ENCODE data around the gene SH3TC1.
A peak's percentile ranks its signal among the peaks of the same experiment; 100 is the strongest.

Gene SH3TC1

DNA sequence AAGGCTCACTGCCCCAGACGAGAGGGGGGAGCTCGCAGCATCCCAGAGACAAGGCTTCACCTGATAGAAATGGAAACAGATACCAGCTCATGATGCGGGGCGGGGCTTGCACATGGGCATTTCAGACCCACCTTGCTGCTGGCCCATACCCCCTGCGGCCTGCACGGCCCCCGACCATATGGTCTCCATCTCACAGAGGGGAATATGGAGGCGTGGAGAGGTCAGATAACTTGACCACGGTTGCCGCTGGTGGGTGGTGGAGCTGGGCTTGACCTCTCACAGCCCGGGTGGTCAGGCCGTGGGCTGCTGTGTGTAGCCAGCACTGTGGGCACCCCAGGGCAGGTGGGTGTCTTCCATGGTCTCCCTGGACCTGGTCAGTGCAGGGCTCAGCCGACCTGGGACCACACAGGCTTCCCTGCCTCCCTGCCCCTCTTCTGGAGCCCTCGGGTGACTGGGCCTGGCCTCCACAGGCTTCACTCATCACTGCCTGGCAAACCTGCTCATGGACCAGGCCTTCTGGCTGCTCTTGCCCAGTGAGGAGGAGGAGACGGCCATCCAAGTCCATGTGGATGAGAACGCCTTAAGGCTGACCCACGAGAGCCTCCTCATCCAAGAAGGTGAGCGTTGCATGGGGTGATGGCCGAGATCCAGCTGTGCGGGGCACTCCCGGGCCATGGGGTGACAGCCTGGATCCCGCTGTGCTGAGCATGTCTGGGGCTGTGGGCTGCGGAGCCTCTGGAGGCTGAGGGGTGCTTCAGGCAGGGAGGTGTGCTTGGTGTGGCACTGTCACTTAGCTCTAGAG lies 16.8 kb downstream of the SH3TC1 start:
- no peak for DNase-seq (ENCODE audit: low spot score)

DNA sequence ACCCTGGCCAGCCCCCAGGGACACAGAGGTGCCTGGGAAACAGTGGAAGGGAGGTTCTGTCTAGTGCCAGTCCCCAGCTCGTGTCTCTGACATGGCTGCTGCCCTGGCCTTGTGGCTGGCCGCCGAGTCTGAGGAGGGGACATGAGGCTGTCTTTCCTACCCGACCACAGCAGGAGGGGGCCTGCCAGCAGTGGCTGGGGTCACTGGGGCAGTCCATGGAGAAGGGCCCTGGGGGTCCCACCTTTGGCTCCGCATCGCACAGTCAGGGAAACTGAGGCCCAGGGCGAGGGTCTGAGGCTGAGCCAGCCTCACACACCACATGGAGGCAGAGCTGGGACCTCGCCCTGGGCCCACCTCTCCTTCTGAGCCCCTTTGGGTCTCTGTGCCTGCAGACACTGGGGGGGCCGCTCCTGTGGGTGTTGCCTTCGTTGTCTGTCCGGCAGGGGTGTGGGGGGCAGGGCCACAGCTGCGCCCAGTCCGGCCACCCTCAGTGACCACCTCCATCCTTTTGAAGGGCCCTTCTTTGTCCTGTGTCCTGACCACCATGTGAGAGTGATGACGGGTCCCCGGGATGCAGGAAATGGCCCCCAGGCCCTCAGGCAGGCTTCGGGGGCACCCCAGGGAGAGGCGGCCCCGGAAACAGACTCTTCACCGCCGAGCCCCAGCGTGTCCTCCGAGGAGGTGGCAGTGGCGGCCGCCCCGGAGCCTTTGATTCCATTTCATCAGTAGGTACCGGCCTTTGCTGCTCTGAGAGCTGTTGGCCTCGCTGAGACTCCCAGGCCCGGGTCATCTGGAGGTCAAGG lies 17.6 kb downstream of the SH3TC1 start:
- no peak for DNase-seq (ENCODE audit: low spot score)

GRCh38 chr4:8217246-8217511 lies 18.1 kb downstream of the SH3TC1 start:
- no peak for DNase-seq (ENCODE audit: low spot score)

GRCh38 chr4:8217871-8218270 lies 18.8 kb downstream of the SH3TC1 start:
- DNase-seq (ENCODE audit: low spot score): no peak

GRCh38 chr4:8218371-8219031 lies 19.4 kb downstream of the SH3TC1 start:
- DNase-seq (ENCODE audit: low spot score): no peak

DNA sequence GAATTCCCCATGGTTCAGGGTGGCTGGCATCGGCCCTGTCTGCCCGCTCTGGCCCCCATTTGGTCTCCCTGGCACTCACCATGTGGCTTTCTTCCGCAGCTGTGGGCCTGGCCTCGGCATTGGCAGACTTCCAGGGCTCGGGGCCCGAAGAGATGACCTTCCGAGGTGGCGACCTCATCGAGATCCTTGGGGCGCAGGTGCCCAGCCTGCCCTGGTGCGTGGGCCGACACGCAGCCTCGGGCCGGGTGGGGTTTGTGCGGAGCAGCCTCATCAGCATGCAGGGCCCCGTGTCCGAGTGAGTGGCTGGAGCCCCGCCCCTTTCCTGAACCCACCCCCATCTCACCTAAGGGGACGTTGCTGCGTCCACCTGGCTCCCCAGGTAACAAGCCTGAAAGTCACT lies 20.1 kb downstream of the SH3TC1 start:
- no peak for DNase-seq (ENCODE audit: low spot score)

DNA sequence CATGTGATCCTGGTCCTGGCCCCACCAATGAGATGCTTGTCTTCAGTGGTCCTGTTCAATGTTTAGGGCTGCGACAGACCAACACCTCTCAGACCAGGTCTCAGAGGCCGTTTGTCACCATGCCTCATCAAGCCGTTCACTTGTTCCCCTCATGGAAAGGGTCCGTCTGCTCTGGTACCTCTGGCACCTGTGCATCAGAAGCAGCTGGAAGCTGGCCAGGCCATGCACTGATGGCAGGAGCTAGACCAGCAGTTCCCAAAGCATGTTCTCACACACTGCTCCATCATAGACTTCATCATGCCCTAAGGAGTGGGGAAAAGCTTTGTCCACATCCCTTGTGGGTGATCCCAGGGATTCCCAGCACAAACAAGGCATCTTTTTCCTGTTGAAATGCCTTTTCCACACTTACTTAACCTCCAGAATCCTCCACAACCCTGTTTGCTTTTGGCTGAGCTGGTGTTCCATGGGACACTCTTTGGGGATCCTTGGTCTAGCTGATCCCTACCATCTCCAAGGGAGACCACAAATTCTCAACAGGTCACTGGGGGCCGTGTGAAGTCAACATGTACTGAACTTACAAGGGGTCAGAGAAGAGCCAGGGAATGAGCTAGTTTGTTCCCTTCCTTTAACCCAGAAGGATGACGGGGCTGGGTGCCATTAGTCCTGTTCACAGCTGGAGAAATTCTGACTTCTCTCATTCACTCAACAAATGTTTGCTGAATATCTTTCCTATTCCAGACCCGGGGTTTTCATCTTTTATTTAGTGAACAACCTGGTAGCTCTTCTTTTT lies 21.8 kb downstream of the SH3TC1 start:
- no peak for DNase-seq (ENCODE audit: low spot score)

DNA sequence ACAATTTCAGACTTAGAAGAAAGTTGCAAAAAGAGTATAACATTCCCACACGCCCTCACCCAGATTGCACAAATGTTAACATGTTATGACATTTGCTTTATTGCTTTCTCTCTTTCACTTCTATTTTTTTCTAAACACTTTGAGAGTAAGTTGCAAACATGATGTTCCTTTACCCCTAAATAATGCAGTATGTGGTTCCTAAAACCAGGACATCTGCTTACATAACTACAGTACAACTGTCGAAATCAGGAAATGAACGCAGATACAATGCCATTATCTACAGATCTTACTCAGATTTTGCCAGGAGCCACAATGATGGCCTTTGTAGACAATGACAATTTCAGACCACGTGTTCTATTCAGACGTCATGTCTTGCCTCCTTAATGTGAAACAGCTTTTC lies 22.4 kb downstream of the SH3TC1 start:
- DNase-seq (ENCODE audit: low spot score): no peak

- no peak for DNase-seq (ENCODE audit: low spot score)
Observed at GRCh38 chr4:8221985-8222384, 22.9 kb downstream of the SH3TC1 start.

- no peak for DNase-seq (ENCODE audit: low spot score)
Observed at GRCh38 chr4:8222609-8223388, 23.7 kb downstream of the SH3TC1 start.

DNA sequence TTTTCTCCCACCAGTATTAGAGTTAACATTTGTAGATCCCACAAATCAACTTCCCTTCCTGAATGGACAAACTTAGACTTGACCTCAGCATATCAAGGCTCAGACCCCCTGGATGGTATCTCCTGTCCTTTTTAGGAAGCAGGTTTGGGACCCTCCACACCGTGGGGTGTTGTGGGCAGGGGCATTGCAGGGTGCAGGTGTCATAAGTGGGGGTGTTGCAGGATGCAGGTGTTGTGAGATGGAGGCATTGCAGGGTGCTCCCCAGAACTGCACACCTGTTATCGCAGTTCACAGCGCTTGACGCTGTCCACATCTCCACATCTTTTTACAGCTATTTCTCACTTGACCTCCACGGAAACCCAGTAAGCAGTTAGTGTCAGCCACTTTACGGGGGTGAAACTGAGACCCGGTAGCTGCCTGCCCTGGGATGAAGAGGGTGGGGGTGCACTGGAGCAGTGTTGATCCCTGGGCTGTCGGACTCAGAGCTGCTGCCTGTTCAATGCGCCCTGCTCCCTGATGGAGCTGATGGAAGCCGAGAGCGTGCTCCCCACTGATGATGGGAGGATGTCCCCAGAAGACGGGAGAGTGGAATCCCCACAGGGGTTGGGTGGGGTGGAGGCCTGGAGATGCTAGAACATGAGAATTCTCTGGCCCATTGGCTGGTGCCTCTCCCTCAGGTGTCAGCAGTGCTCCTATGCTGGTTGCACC lies 25.3 kb downstream of the SH3TC1 start:
- no peak for DNase-seq (ENCODE audit: low spot score)

- DNase-seq (ENCODE audit: low spot score): no peak
Observed at GRCh38 chr4:8224975-8225625, 26.0 kb downstream of the SH3TC1 start.

DNA sequence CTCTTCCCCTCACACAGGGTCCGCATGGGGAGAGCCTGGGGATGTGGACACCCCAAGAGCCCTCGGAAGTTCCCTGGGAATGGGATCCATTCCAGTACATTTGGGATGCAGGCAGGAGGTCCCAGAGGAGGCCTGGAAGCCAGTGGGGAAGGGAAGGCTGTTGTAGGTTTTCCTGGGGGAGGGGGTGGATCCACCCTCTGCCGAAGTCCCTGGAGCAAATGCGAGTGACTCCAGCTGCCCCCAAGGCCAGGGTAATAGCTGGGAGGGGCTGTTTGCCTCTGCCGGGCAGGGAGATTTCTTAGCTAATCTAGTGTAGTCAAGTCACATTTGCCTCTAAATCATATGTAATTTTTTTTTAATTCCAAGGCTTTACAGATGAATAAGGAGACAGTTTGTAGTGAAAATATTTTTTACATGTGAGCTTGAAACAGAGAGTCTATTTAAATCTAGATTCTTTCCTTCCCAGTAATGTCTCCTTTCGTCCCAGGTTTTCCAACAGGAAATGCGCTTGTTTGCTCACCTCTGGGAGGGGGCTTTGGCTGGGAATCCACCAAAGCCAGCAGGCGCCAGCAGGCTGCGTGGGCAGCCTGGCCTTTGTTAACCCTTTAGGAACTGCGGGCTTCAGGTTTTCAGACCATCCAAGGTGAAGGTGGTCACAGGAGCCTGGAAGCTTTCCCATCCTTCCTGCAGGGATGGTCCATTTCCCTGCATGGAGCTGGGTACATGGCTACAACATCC lies 26.8 kb downstream of the SH3TC1 start:
- DNase-seq (ENCODE audit: low spot score): no peak

DNA sequence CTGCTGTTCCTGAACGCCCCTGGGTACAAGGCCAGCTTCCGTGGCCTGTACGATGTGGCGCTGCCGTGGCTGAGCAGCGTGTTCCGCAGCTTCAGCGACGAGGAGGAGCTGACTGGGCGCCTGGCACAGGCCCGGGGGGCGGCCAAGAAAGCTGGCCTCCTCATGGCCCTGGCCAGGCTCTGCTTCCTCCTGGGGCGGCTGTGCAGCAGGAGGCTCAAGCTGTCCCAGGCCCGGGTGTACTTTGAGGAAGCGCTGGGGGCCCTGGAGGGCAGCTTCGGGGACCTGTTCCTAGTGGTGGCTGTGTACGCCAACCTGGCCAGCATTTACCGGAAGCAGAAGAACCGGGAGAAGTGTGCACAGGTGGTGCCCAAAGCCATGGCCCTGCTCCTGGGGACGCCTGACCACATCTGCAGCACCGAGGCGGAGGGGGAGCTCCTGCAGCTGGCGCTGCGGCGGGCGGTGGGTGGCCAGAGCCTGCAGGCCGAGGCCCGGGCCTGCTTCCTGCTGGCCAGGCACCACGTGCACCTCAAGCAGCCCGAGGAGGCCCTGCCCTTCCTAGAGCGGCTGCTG lies 28.2 kb downstream of the SH3TC1 start:
- no peak for DNase-seq (ENCODE audit: low spot score)

DNA sequence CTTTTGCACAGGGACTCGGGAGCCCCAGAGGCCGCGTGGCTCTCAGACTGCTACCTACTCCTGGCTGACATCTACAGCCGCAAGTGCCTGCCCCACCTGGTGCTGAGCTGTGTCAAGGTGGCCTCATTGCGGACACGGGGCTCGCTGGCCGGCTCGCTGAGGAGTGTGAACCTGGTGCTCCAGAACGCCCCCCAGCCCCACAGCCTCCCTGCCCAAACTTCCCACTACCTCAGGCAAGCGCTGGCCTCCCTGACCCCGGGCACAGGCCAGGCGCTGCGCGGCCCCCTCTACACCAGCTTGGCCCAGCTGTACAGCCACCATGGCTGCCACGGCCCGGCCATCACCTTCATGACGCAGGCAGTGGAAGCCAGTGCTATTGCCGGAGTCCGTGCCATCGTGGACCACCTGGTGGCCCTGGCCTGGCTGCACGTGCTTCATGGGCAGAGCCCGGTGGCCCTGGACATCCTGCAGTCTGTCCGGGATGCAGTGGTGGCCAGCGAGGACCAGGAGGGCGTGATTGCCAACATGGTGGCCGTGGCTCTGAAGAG lies 28.8 kb downstream of the SH3TC1 start:
- DNase-seq (ENCODE audit: low spot score): no peak

GRCh38 chr4:8228319-8229250 lies 29.5 kb downstream of the SH3TC1 start:
- peak; percentile 61 for DNase-seq (ENCODE audit: low spot score)

DNA sequence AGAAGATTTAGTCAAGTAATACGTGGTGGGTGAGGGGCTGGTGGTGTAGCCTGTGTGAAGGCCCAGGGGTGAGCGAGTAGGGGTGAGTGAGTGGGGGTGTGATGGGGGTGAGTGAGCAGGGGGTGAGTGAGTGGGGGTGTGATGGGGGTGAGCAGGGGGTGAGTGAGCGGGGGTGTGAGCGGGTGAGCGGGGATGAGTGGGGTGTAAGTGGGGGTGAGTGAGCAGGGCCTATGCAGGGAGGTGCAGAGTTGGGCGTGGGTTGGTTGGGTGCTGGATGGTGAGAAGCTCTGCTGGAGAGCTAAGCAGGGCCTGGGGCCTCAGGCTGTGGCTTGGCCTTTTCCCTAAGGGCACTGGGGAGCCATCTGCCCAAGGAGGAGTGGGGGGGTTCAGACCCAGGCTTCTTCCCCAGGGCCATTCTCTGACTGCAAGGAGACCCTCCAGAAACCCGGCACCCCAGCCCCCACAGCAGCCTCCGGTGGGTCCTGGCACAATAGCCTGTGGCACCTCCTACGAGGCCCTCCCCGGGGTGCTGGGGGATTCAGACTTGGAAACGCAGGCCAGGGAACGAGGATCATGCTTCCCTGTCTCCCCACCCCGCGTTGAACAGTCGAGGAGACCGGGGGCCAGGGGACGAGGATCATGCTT lies 30.4 kb downstream of the SH3TC1 start:
- no peak for DNase-seq (ENCODE audit: low spot score)
